RPMI7951 (cell line): ENCODE data around the gene PSAT1. TPM values are rescaled to one million over a fixed set of nuclear protein-coding genes. Genes with fewer than 3 reads are reported as not detected.
A peak's percentile ranks its signal among the peaks of the same experiment; 100 is the strongest.
"Not testable (repeated sequence)": the region's sequence is repeated elsewhere in the genome, so short reads cannot be mapped to it uniquely, and the experiment has no call there.

Source experiments
- DNase-seq: peaks from one replicate; pipeline ENCODE4 v3.0.0-alpha.2; 2012; ENCODE audit warnings: low read depth
- total RNA-seq: library from RNA; depleted of rRNA; stranded (reverse); fragments of >200 nt; shearing (Covaris generic); gene quantifications from 2 replicates; pipeline ENCODE4 v1.2.3, GENCODE V29; 2014; rRNA removed

Gene PSAT1
- total RNA-seq = 46.7 and 57.4 TPM in 2 replicates

DNA sequence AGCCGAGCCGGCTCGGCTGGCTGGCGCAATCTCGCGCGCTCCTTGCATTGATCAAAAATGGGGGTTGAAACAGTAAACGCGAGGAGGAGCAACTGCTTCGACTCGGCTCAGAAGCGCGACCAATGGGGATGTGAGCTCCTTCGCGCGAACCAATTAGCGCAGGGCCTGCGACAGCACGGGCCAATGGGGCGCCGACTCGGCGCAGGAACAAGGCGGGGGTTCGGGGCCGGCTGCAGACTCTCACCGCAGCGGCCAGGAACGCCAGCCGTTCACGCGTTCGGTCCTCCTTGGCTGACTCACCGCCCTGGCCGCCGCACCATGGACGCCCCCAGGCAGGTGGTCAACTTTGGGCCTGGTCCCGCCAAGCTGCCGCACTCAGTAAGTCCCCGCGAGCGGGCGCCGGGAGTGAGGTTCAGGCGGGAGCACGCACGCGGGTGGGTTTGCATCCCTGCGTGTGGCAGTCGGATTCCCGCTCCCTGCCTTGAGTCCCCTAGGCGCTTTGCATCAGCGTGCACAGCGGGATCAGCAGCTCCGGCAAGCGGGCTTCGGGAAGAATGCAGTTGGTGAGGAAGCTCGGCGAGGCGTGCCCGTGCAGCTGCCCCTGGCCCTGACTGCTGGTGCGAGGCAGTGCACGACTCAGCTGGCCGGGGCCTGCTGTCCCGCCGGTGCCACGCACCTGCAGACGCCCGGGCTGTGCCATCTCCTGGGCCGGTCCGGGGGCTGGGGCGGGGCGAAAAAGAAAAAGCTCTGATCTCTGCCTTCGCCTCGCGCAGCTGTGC lies at the start of gene PSAT1:
PSAT1 (plus strand) TSS at position 233 of the 779 bp plus-strand sequence; CDS start at position 319, 86 bp downstream.
- peak; percentile 94 for DNase-seq

DNA sequence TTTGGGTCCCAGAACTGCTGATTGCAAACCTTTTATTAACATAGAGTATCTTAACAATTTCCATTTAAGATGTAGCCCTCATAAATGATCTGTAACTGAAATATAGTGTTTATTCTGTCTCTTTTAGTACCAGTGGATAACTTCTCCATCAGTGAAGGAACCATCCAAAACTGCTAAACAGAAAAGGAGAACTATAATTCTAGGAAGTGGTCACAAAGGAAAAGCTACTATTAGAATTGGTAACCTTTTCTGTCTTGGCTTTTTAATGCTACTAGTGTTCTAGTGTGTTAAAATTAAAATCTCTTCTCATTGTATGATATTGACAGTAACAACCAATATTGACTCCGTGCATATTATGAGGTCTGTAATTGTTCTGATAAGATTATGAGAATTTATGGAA lies 48.3 kb upstream of the PSAT1 start:
- DNase-seq = no peak

DNA sequence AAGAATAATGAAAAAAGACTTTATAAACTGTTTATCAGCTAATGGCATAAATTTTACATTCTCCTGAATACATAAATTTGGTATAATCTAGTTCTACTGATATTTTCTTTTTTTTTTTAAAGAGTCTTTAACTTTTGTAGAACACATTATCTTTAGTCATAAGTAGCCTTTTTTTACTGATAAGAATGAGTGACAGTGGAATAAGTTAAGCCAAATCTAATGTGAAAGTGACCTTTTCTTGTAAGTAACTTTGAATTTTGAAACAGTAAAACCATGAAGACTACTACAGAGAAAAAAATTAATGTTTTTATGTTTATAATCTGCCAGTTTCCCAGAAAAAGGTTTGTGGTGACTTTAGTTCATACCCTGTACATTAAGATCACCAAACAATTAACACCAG lies 47.4 kb upstream of the PSAT1 start:
- DNase-seq = no peak

DNA sequence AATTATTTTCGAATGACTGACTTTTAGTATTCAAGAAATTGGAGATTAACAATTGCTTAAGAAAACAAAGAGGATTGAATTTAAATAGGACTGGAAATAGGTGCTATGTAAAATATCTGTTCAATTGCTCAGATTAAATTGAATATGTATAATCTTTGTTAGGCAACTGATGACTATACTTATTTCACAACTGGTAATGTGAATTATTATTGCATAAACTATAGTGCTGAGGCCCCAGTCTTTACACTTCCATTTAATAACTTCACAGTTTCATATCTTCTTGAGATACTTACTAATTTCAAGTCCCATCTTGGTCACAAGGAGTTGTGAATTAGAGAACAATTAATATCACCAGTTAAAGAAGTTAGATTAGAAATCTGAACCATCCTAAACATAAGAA lies 44.3 kb upstream of the PSAT1 start:
- DNase-seq = no peak

DNA sequence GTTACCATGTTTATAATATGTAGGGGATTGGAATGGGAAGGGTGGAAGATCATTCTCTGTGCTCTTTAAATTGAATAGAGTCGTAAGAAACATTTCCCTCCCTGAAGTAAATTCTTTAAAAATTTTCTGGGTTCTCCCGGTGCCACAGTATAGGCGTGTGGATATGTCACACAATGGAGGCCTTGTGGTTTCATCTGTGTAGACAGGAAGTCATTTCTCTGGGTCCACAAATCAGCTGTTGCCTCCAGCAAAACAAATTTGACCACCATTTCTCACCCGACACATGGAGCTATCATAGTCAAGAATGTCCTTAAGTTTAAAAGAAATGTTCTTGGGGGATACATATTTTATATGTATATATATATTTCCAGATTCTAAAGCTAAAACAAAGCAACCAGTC lies 43.6 kb upstream of the PSAT1 start:
- peak; percentile 14 for DNase-seq

DNA sequence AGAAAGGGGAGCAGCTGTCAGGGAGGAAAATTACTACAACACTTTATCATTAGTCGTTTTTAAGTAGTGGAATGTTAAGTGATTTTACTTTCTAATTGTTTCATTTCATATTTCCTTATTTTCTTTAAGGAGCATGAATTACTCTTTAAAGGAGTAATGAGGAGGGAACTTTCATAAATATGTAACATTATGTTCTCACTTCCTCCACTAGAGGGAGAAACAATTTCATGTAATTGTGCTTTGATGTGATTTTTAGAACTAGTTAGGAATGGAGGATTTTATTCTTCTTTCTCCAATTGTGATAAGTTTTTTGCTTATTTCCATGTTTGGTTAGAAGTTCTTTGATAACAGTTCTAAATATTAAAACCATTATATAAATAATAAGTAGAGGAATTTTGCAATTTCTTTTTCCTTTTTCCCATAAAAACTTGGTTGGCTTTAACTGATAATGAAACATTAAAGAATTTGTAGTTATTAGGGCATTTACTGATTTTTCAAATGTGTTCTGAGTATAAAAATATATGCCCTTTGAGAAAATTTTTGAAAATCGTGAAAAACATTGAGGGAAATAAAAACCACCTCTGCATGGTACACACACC lies 35.4 kb upstream of the PSAT1 start:
- peak; percentile 24 for DNase-seq

DNA sequence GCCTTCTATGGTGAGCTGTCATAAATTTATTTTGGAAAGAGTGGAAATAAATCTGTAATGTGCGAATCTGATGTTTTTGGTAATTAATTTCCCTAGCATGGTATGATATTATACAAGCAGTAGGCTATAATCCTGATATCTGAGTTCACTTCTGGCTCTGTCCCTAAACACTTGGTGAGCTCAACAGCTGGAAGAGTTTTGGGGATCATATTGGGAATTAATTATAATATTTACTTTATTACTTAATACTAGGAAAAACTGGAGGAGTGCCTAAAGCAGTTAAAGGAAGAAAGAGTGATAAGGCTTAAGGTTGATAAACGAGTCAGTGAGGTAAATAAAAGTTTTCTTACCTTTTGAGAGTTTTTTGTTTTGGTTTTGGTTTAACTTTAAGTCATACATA lies 34.3 kb upstream of the PSAT1 start:
- DNase-seq = no peak

DNA sequence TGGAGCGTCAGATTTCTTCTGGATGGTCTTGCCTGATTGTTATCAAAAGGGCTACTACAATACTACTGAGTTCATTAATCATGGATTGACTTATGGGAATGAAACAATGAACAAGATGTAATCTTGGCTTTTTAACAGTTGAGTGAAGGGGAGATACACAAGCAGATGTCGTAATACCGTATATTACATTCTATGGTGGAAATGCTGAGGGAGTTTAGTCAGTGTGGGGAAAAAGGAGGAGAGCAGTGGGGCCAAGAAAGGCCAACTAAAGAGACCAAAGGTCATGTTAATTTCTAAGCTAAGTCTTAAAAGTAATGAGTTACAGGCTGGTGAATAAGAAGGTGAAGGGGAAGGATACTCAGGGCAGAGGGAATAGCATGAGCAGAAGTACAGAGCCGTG lies 29.0 kb upstream of the PSAT1 start:
- no peak for DNase-seq

DNA sequence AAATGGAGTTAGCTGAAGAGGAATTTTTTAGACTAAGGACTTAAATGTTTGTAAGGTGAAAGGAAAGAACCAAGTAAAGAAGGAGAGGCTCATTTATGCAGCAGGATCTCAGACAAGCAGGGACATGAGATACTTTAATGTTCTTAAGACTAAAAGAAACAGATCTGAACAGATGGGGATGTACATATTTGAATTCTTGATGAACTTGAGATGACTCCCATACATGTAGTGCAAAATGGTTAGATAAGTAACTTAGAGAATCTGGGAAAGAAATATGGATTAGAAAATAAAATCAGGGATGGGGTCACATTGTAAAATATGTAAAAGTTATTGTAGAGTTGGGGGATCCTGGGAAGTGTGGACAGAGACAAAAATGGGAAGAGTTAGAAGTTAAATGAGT lies 27.1 kb upstream of the PSAT1 start:
- DNase-seq = no peak

DNA sequence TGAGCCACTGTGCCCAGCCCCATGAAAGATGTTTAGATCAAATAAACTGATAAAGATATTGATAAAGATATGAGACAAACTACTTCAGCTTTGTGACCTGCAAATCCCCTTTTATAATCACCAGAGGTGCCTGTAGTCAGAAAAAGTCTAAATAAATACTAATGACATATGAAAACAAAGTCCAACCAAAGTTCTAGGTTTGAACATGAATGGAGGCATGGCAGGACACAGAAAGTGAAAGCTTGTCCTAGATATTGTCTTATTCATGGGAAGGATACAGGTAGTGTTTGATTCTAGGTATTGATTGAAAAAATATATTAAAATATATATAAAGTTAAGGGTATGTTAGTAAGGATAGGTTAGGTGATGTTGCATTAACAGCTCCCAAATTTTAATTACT lies 24.6 kb upstream of the PSAT1 start:
- no peak for DNase-seq

DNA sequence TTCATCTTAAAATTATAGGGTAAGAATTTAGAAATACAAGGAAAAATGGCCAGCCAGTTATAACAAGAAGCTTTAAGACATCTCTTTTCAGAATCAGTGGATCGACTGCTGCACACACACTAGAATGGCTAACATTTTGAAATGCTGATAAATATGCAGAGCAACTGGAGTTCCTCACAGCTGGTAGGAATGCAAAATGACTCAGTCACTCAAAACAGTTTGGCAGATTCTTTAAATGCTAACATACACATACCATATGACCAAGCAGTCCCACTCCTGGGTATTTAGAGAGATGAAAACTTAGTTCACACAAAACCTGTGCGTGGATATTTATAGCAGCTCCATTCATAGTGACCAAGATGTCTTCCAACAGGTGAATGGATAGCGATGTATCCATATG lies 23.2 kb upstream of the PSAT1 start:
- no peak for DNase-seq

DNA sequence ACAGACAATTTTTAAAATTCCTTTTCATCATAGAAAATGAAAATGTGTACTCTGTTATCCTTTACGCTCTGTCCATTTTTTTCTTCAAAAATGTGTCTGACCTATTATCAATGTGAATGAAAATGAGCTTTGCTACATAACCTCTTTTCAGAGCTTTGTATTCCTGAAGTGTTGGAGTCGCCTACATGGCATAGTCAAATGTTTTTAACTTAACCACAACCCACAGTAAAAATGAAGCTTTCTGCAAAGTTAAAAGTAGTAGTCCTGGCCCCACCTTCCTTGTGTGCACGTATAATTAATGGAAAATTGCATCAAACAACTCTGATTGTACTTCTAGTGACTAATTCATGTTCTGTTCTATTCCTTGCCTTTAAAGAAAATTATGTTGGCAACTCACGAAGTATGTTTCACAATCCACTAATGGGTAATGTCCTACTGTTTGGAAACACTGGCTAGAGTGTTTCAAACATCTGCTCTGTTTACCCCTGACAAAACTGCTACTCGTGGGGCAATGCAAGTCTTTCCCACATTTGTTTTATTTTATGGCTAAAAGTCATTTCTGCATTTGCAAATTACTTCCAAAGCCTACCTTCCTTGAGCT lies 18.6 kb upstream of the PSAT1 start:
- DNase-seq = peak; percentile 3

DNA sequence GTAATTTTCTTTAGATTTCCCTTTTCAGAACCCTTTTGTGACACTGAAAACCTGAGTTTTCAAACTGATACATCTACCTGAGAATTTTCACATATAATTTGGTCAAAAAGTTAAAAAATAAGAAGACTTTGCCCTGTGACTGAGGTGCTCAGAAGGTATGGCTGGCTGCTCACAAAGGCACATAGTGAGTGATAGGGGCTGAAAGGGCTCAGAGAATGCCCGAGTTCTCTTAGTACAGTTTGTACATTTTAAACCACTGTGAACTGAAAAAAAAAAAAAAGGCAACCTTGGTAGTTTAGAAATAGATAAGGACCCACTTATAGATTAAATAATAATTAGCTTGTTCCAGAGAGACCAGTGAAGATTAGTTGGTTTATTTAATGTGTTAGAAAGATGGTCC lies 18.1 kb upstream of the PSAT1 start:
- no peak for DNase-seq

DNA sequence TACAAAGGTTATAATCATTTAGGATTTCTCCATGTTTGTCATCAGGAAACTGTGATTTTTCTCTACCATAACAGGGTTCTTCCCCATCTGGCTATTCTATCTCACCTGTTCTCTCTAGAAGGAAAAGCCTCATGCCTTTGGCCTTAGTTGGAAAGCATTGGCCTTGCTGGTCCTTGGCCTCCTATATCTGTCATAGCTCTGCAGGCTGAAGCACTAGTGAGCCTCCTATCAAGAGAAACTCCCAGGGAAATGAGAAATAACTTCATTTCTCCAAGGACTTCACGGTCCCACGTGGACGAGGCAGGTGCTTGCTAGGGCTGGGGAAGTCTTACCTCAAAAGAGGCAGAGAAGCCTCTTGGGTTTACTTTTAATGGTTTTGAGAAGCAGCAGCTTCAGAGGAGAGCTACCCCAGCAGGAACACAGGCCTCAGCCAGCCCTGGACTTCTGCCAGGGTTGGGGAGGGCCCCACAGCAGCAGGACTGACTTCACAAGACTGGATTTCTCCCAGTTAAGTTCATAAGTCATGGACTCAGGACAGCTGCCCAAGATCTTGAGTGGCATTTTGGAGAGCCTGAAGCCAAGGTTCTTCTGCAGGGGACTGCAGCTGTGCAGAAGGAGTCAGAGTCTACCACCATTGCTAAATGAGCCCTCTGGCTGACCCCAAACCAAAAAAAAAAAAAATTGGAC lies 15.8 kb upstream of the PSAT1 start:
- peak; percentile 6 for DNase-seq

DNA sequence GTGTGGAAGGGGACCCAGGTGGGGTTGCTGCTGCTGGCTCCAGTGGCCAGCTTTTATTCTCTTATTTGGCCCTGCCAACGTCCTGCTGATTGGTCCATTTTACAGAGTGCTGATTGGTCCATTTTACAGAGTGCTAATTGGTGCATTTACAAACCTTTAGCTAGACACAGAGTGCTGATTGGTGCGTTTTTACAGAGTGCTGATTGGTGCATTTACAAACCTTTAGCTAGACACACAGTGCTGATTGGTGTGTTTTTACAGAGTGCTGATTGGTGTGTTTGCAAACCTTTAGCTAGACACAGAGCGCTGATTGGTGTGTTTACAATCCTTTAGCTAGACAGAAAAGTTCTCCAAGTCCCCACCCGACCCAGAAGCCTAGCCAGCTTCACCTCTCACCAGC lies 12.7 kb upstream of the PSAT1 start:
- DNase-seq = not testable (repeated sequence)

DNA sequence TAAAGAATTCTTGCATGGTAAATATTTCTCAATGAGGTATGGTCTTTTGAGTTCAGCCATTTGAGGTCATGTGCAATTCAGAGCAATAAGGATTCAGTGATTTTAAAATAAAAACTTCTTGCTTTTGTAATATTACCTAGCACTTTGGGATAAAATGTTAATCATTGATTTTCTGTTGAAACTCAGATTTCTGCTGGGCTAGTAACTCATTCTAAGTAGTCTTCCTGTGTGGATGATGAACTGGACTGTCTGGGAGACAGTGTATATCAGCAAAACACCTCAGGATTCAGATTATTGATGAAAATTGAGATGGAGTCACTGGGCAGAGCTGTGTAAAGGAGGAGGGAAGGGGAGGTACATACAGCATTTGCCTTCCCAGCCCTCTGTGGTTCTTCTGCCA lies 10.8 kb upstream of the PSAT1 start:
- no peak for DNase-seq

DNA sequence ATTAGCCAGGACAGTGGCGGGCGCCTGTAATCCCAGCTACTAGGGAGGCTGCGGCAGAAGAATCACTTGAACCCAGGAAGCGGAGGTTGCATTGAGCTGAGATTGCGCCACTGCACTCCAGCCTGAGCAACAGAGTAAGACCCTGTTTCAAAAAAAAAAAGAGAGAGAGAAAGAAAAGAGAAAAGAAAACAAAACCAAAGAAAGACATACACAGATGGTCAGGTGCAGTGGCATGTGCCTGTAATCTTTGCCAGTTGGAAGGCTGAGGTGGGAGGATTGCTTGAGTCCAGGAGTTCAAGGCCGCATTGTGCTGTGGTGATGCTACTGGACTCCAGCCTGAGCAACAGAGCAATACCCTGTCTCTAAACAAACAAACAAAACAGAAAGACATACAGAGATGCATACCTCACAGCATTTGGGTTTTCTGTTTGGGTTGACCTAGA lies 10.0 kb upstream of the PSAT1 start:
- DNase-seq = no peak

DNA sequence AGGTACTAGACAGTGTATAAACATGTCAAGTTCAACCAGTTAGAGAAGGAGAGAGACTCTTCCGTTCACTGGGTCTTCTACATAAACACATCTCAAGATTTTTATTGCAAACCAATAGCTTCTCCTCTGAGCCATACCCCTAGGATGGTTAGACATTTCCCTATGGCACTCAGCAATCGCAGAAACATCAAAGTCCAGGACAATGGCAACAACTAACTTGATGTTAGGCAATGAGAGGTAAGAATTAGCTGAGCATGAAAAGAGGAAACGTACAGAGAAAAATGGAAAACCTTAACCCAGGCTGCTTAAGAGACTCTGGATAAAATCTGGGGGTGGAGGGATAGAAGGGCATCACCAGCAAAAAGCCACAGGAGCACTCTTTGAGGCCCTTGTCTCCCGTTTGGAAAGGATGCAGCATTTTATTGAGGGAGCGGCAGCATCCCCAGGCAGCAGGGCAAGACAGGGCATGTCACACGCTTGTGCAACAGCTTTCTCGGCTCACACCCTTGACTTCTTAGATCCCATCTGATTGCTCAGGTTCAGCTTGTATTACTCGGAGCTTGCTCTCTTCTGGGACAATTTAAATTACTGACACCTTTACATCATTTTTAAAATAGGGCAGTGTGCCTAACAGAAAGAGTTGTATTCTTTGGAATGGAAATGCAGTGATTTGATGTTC lies 8.6 kb upstream of the PSAT1 start:
- DNase-seq = no peak

DNA sequence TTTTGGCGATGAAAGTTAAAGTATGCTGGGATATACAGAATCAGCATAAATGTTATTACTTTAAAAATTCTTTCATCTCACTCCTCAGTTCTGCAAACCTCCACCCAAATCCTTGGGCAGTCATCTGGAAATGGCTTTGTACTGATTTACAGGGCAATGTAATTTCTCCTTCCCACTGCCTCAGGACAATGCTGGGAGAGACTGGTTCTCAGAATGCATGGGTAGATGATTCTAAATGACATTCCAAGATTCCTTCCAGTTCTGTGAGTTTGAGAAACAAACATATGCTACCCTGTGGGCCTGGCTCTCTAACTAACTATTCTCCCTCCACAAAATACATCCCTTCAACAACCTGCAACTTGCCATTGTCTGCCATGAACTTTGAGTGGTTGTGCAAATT lies 7.5 kb upstream of the PSAT1 start:
- DNase-seq = no peak

DNA sequence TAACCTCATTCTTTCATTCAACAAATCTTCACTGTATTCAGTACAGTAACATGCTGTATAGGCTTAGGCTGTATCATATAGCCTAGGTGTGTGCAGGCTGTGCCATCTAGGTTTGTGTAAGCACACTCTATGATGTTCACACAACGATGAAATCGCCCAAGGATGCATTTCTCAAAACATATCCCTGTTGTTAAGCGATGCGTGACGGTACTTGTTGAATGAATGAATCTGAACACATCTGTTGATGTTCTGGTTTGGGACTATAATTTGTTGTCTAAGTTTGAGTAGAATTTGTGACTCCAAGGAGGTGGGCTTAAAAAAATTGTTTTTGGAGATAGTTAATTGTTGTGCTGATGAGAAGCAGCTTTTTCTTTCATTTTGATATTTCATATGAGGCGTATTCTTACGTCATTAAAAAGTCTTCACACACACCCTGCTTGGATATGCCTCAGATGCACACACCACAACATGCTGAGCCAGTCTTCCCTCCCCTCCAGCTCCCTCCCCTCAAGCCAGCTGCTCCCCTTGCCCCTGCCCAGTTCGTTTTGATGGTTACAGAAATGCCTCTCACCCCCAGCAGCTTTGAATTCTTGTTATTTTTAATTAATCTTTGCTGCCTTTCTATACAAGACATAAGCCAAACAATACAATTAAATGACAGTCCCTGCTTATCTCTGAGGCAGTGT lies 5.5 kb upstream of the PSAT1 start:
- no peak for DNase-seq

DNA sequence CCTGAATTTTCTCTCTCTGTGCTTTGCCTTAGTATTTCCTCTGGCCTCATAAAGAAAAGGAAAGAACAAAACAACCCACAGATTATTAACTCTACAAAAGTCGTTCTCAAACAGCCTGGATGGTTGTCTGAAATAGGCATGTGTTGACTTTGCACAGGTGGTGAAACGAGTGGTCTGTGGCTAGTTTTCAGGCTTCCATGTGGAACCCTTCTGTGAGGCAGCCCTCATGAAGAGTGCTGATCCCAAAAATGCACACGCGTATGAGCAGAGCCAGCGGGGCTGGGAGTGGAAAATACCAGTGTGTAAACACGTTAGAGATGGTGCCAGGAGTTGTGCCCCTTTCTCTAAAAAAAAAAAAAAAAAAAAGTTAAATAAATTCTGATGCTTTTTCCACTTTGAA lies 4.9 kb upstream of the PSAT1 start:
- no peak for DNase-seq
